HG03460 (cell line): ENCODE results near the gene CDH12.

Source experiments
- ATAC-seq: cut with Tn5 transposase; IDR thresholded peaks from one replicate; pipeline ENCODE4 v1.9.1; 2021; ENCODE audit not compliant: unreplicated experiment

The CDH12 gene

DNA sequence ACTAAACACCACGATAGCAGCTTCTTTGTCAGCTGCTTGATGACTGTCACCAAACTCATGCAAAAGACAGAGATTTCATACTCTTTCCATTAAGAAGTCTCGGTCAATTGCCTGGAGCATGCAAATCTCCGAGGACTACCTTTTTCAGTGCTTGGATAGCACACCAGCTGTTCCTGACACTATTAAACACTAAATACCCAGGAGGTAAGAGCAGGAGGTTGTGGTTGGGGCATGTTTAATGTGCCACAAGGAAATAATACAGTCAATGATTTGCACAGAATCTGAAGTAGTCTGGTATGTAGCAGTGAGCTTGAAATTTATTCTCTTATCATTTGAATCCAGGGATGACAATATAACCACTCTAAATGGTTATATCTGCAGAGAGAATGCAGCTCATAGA, 996.2 kb downstream of the CDH12 start:
- ATAC-seq: no peak

DNA sequence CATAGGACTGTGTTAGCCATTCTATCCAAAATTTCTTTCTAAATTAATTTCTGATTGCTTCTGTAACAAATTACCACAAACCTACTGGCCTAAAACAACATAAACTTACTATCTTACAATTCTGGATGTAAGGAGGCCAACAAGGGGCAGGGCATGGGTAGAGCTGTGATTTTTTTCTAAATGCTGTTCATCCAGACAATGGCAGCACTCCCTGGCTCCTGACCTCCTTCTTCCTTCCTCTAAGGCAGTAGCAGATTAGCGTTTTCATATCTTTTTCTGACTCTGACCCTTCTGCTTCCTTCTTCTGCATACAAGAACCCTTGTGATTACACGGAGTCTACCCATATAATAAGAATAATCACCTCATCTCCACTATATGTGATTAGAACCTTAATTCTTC, 1005.8 kb downstream of the CDH12 start:
- ATAC-seq: no peak

DNA sequence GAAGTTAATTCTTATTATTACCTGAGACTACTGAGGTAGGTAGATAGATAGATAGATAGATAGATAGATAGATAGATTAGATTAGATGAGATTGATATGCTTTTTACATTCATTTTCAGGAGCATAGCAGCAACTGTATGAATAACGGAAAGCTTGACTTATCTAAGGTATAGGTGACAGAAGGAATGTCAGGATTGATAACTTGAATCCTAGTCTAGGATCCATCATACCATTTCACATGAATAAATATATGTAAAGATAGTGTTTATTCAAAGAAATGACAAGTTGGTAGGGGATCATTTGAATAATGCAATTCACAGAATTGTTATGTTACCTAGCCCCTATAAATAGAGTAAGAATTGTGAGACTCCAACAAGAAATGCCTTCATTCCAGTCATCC, 1008.2 kb downstream of the CDH12 start:
- no peak for ATAC-seq

DNA sequence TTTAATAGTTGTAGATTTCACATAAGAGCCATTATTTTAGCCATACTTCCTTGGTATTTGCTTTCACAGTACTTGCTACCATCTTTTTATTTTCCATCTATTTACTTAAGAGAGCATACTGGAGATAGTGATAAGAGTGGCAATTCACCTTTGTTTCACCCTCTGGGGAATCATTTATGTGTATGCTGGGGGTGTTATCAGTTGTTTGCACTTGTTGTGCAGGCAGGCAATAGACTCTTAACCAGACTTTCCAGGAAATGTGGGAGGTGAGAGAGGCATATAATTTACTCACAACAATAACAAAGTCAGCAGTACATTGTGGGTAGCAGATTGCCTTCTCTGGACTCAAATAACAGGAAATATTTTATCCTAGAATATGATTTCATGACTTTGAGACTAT, 1018.3 kb downstream of the CDH12 start:
- no peak for ATAC-seq

DNA sequence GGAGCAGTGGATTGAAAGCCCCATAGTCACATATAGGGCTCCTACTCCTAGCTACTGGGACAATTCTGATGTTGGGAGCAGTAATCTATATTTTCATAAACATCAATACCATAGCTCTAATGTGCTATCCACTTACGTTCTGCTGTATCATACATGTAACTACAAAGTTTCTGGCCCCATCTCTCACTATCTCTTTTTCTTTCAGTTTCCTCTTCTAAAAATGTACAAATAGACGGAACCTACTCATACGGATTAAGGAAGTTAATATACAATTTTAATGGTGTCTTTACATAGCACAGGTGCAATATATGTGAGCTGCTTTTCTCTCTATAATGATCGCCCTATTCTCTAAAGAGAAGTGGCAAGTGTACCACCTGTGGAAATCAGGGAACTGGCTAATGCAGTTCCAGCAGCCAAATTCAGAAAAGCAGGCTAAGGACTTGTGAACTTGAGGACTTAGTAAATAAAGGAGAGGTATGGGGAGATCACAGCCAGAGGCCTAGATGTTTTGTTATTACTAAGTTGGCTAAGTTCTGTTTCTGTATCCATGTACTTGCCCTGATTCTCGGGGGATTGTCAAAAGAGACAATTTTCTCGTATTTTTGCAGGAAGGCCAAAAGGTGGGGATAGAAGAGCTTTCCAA, 1021.9 kb downstream of the CDH12 start:
- ATAC-seq: peak; percentile 87

DNA sequence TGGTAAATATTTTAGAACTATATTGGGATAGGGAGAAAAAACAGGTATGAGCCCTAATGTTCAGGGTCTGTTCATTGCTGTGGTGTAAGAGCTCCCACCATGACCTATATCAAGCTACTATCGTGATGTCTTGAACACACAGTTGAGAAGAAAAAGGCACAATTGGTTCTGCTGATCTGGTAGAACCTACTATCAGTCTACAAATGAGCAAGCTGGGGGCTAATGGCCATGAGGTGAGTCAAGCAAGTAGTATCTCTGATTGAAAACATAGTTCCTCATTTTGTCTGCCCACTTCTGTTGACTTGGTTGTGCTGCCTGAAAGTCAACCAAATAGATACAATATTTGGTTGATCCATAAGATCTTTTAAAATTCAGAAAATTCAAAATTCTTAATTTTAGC, 1026.3 kb downstream of the CDH12 start:
- no peak for ATAC-seq

DNA sequence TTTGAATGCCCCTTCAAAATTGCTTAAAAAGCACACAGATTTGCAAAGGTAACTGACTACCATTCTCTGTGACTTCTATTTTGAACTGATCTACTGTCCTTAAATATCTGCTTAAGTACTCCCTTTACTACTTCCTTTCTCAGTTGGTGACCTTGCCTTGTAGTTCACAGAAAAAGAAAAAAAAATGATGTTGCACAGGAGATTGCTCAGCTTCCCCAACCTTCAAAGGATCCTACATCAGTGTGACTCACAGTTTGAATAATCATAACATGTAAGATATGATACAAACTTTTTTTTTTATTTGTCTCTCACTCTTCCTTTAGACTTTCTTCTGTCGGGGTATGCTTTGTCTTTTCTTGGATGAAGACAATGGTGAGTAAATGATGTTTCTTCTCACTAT, 1029.6 kb downstream of the CDH12 start:
- no peak for ATAC-seq

DNA sequence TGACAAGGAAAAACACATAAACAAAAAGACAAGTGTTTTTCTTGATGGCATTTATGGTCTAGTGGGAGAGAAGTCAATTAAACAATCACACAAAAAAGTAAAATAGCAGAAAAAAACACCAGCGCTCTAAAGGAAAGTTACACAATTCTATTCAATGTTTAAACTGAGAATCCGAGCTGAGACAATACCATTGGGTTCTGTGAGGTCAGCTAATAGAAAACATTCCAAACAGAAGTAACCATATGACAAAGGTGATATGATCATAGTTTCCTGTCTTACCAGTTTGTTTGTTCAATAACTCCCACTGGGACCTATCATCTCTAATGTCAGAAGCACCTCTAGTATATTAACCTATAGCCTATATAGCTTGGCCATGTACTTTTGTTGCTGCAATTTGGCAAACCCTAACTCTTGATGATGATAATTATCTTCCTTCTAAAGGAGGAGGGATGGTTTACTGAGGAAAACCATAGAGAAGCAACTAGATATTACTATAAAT, 1030.0 kb downstream of the CDH12 start:
- ATAC-seq: no peak

DNA sequence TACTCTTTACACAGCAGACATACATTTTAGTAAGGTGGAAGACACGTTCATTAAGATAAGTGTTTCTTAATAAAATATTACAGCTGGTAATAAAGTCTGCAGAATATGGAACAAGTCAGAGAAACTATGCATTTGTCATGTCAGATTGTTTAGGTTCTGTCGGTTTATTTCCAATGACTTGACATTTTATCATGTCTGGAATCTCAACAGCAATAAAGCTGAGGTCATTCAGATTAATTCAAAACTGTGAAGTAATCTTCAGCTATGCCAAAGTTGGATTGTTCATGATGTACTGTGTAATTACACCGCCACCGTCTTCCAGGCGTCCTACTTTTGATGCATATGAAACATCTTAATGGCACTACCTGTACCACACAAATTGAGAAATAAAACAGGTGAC, 1032.6 kb downstream of the CDH12 start:
- no peak for ATAC-seq

DNA sequence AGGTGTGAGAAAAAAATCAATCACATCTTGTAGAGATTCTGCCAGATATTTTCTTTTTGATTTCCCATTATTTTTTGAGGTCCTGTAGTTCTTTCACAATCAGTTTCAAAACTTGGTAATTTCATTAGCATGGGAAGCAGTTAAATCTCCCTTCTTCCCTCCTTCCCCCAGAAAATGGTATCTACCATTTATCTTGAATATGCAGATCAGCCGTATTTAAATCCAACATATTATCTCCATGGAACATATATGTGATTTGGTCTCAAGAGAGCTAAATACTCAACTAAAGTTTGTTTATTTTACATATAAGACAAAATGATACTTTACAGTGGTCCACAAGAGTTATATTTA, 1034.8 kb downstream of the CDH12 start:
- no peak for ATAC-seq

DNA sequence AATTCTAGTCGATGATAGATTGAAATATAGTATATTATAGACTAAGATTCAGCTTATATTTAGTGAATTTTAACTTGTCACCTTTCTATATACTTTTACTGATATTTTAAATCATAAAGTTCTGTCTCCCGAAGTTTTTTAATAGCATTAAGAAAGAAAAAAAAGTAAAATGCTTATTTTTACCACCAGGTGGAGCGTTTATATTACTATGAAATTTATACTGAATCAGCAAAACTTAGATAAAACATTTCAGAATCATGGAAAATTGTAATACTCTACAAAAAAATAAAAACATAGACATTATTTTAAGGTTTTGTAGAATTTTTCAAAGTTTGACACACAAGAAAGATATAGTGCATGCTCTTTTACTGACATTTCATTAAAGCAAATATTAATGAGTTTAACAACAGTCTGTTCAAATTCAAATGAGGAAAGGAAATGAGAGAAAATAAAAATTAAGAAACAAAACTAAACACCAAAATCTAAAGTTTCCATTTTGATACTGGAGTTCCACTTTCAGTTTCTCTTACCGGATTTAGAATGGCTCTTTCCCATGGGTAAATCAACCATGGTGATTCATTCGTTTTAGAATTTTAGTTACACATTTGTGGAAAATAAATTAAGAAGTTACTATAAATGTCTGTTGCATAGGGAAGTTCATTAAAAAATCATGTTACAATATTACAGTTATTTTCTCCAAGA, 1035.3 kb downstream of the CDH12 start:
- ATAC-seq: no peak

DNA sequence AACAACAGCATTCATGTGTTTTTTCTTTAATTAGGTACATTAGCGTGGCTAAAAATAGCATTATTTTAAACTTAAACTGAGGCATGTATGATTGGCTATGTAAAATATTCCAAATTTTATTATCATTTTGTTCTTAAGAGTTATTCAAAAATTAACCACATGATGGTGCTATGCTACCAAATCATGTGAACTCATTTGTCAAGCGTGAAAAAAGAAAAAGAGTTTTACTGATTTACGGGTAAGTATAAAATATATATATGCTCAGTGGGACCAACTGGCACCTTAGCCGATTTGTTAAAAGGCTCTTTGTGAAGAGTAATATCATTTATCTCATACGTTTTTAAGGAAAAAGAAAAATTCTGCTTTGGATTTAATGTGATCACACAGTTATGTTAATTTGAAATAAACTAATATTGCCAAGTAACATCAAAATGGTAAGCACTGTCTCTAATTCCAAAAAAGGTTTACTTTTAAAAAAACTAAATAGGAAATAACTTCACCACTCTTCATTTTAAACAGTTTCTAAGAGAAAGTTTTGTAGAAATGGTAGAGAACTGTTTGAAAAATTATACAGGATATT, 1042.3 kb downstream of the CDH12 start:
- no peak for ATAC-seq

DNA sequence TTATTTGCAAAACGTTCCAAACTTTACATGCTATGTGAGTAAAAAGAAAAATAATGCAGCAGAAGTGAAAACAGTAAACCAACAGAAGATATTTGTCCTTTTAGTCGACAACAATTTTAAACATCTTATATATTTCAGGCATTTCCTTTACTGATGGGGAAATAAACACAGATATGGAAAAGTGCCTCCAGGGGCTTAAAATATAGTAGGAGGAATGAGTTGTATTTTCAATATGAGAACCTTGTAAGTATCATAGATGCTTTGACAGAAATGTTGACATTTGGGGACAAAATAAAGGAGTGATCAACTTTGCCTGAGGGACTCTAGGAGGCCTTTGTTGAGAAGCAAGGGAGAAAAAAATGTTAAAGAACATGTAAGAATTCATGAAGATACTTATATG, 1043.5 kb downstream of the CDH12 start:
- no peak for ATAC-seq

DNA sequence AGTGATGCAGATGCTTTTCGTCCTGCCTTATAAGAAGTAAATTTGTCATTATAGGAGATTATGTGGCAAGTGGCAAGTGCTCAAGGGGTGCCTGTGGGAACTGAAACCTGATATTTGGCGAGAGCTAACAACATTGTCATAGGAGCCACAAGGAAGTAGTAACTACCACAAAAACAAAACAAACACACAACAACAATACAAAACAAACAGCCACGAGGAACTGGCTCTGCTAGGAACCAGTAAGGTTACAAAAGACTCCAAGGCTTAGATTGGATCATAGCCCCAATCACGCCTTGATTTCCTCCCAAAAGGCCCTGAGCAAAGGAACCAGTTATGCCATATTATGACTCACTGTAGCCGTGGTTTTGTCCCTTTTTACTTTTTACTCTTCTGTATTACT, 1045.2 kb downstream of the CDH12 start:
- ATAC-seq: no peak

DNA sequence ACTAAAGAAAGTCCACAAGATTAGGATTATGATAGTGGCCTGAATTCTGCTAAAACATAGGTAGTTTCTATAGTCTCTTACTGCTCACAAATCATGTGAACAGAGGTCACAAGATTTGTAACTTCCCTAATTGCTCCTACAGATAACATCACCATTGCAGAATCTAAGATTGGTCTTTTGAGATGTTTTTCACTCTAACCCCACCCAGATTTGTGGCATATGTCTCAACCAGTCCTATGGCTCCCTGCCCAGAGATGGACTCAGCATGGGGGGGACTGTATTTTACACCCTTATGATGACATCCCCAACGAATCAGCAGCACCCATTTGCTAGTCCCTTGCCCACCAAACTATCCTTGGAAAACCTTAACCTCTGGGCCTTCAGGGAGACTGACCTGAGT, 1046.2 kb downstream of the CDH12 start:
- ATAC-seq: no peak

DNA sequence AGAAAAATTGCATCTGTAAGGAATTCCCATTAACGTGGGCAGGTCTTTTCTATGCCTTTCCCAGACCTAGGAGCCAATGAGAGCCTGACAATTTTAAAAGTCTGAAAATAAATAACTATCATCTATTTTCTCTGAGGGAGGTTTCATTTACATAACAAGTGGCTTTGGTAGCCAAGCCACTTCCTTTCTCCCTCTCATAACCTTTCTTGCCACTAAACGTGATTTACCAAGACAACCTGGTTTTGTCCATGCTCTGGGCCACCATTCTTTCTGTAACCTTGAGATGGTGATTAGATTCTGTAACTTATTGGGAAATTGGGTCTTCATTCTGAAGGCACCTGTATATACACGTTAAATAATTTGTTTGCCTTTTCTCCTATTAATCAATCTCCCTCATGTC, 1046.9 kb downstream of the CDH12 start:
- no peak for ATAC-seq

DNA sequence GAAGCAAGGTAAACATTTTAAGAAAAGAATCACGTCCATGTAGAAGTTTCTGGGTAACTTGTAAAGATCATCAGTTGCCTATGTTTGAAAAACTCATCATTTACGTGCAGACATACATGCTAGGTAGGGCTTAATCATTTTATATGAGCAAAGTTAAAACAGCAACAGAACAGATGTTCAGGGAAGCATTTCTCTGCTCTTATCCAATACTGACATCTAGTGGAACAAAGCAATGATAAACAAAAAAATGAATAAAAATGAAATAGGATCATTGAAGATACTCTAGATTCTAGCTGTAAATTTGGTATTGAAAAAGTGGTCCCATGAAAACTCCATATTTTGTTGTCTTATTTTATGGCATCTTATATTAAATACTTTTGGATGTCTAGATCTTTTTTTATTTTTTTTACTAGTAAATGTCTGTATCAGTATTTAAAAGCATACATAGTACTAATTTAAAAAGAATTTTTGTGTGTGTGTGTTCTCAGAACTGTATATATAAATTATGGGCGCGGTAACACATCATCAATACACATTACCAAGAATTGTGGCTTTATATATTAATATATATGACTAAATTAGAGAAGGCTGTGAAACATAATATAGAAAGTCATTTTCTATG, 1050.2 kb downstream of the CDH12 start:
- ATAC-seq: no peak

DNA sequence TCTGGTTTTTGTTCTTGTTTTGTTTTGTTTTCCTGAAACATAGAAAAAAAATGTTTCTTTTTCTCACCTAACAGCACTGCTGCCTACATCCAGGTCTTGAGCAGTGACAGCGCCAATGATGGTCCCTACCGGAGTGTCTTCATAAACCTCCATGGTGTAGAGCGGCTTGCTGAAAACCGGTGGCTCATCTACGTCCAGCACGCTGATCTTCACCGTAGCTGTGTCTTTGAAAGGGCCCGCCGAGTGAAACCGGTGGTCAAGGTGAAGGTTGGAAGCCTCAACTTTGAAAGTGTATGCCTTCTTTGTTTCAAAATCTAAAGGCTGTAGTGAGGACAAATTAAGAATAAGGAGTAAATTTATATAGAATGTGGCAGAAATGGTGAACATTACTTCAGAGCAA, 1051.0 kb downstream of the CDH12 start:
- ATAC-seq: no peak

DNA sequence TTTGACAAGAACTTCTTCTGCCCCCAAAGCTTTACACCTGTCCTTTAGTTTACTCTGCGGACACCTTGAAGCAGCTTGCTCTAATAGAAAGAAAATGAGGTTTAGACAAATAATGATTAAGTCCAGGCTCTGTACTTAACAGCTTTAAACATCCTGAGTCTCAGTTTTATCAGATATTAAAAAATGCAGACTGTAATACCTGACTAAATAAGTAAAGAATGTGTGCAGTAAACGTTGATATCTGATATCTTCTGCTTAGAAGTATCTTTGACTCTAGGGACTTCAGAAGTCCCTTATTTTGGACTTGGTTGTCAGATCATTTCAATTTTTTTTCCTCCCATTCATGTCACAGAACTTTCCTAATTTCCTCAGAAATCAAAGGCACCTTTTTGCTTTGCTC, 1060.4 kb downstream of the CDH12 start:
- ATAC-seq: no peak

DNA sequence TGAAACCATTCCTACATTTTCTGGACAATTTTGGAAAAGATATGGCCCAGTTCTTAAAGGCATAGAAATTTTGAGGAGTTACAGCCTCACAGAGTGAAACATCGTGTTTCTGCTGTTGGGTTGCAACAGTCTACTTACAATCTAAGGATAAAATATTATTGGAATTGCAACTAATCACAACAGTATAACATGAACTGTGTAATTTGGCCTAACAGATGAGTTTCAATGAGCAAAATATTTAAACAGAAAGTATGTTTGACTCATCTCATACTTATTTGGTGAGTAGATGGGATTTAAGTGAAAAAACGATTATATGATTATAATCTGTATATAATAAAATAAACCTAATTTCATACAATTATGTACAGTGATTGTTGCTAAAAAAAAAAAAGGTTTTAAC, 1061.8 kb downstream of the CDH12 start:
- ATAC-seq: no peak

DNA sequence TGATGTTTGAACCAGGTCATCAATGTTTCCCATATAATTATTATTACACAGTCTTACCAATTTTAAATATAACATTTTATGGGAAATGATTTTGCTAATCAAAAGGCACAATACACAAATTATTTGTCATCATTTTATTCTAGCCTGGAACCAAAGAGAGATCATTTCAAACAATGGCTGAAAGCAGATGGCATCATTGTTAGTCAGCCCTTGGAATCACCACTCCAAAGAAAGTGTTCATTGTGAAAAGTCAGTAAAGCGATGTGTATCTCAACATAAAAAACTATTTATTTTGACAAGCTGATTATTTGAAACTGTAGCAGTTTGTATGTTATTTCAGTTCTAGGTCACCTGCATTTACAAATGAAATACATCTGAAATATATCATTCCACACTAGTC, 1068.7 kb downstream of the CDH12 start:
- no peak for ATAC-seq

DNA sequence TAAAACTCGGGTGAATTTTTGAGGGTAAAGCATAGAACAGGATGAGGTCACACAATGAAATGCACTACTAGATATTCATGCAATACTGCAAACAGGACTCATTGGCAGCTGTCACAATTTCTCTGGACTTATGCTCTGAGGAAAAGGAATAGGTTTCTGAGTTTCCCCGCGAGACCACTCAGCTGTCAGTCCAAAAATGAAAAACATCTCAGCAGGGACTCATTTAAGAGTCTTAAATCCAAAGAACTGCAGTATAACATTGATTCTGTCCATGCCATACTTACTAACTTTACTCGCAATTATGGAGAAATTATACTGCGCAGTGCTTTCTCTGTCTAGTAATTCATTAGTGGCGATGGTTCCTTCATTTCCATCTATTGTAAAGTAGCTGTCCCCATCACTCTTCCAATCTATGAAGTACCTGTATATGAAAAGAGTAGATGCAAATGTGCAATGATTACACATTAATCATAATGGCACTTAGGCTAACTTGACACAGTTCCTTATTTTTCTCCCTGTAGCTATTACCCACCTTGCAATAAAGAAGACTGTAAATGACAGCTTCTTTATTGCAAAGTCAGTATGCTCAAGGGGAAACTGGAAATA, 1070.0 kb downstream of the CDH12 start:
- ATAC-seq: no peak
